Bladder microvascular endothelial cell (primary cell): ENCODE measurements around the gene ADGRE3. TPM values are rescaled to one million over a fixed set of nuclear protein-coding genes. Genes with fewer than 3 reads are reported as not detected.

Experiments
- total RNA-seq: library from RNA; depleted of rRNA; stranded (reverse); fragments of >200 nt; gene quantifications from 2 replicates; pipeline ENCODE4 v1.2.3, GENCODE V29; 2014

Gene ADGRE3
- not detected in 2 replicates for total RNA-seq

GRCh38 chr19:14674764-14675163 lies at the start of gene ADGRE3:
TSS of gene ADGRE3 (minus strand) at chr19:14674844. CDS start at chr19:14674770, 74 bp downstream.

GRCh38 chr19:14689598-14690503 lies 15.2 kb upstream of the ADGRE3 start, which contains the start of gene ZNF333:
TSS of gene ZNF333 (plus strand) at chr19:14690048. CDS start at chr19:14693492, 3,444 bp downstream.

GRCh38 chr19:14582894-14583340 lies 91.7 kb downstream of the ADGRE3 start, which contains the start of gene CLEC17A:
TSS of gene CLEC17A (plus strand) at chr19:14583084. CDS start at chr19:14583161, 77 bp downstream.

DNA sequence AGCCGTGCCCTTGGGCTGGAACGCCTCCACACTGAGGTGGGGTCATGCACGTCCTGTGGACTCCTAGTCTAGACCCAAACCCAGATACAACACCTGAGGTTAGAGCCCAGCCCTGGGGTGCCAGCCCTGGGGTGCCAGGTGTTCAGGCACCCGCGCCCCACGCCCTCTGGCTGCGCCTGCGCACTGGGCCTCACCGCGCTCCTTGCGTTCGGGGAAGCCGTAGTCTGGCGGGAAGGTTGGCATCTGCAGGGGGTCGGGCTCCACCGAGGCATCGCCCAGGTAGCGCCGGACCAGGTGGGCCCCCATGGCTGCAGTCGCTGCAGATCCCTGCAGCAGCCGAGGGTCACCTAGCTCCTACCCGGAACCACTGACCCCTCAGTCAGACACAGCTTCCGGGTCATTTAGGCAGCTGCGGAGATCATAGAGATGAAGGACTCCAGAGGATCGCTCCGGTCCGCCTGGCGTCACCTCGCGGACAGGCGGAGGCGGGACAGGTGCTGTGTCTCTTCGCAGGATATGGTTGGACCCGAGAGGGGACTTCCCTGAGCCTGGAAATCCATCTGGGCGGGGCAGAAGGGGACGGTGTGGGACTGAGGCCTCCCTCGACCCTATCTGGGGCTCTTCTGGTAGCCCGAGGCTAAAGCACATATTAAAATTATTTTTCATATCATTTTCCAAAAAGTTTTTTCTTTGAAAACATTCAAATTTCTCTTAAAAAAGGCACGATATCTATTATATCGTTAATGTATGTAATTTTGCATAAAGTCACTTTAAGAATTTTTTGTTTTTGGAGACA lies 102.8 kb downstream of the ADGRE3 start, which contains the start of gene NDUFB7:
TSS of gene NDUFB7 (minus strand) at position 372 of the 796 bp plus-strand sequence. CDS start at position 306, 66 bp downstream.

Other genes starting within 250 kb of the ADGRE3 start
- 209 and 330 TPM in 2 replicates for gene PKN1, start 241.5 kb downstream of the ADGRE3 start, total RNA-seq
- gene PTGER1, start 199.5 kb downstream of the ADGRE3 start, total RNA-seq, result 0.16 TPM in 1 of 2 replicates, not detected in the other
- gene GIPC1, start 178.7 kb downstream of the ADGRE3 start, total RNA-seq, result 129 and 137 TPM in 2 replicates
- 19.6 and 40.4 TPM in 2 replicates for gene DNAJB1, start 156.4 kb downstream of the ADGRE3 start, total RNA-seq
- gene TECR, start 145.2 kb downstream of the ADGRE3 start, total RNA-seq, result 12.0 and 23.1 TPM in 2 replicates
- 210 and 463 TPM in 2 replicates for gene NDUFB7, start 102.8 kb downstream of the ADGRE3 start, total RNA-seq
- 0.06 TPM in 1 of 2 replicates, not detected in the other for gene CLEC17A, start 91.8 kb downstream of the ADGRE3 start, total RNA-seq
- gene ZNF333, start 15.2 kb upstream of the ADGRE3 start, total RNA-seq, result 5.7 and 15.8 TPM in 2 replicates
- 0.06 TPM in 1 of 2 replicates, not detected in the other for gene ADGRE2, start 103.7 kb upstream of the ADGRE3 start, total RNA-seq
- gene OR7A5, start 160.3 kb upstream of the ADGRE3 start, total RNA-seq, result not detected in 2 replicates
- not detected in 2 replicates for gene OR7C1, start 160.3 kb upstream of the ADGRE3 start, total RNA-seq
- gene OR7A10, start 174.1 kb upstream of the ADGRE3 start, total RNA-seq, result not detected in 2 replicates
- gene OR7A17, start 211.3 kb upstream of the ADGRE3 start, total RNA-seq, result 0.16 TPM in 1 of 2 replicates, not detected in the other